AG04449 (cell line): Measurements from ENCODE around the gene HELLS.
A peak's percentile ranks its signal among the peaks of the same experiment; 100 is the strongest.
"Not testable (repeated sequence)": the region's sequence is repeated elsewhere in the genome, so short reads cannot be mapped to it uniquely, and the experiment has no call there.

Source experiments
- CTCF ChIA-PET: fragments of 350-600 bp; formaldehyde crosslinking; extraction: SDS; loops from one replicate; lab custom pipeline; 2021; ENCODE audit warnings: antibody characterized with exemption; lab: Yijun Ruan, JAX
- POLR2A ChIA-PET: fragments of 400-600, 350-600 bp; formaldehyde crosslinking; extraction: SDS; loops from one replicate; lab custom pipeline; 2020; ENCODE audit warnings: antibody characterized with exemption, inconsistent platforms; lab: Yijun Ruan, JAX
- DNase-seq: peaks from one replicate; pipeline ENCODE4 v3.0.0-alpha.2; 2010; ENCODE audit warnings: low read depth, low spot score
- H3K4me3 ChIP-seq: 2 replicates; pipeline ENCODE4 v1.5.1; 2011; ENCODE audit warnings: low read depth, mild to moderate bottlenecking, control low read depth, low read length
- CTCF ChIP-seq: IDR thresholded peaks from one replicate; pipeline ENCODE4 v1.5.1; 2011; ENCODE audit warnings: mild to moderate bottlenecking, moderate library complexity, low read length, control low read depth, inconsistent platforms; ENCODE audit not compliant: insufficient read depth; ENCODE audit errors: missing control alignments

Gene HELLS

DNA sequence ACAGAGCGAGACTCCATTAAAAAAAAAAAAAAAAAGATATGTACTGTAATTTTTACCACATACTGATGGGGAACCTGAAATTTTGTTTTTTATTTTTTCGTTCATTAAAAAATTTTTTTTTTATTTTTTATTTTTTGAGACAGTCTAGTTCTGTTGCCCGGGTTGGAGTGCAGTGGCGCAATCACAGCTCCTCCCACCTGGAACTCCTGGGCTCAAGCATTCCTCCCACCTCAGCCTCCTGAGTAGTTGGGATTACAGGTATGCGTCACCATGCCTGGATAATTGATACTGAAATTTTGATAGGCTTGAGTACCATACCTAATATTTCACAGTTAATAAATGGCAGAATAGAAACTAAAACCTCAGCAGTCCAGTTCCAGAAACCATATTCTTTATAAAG is 20.9 kb upstream of the HELLS start:
- no peak for TF ChIP-seq CTCF
- H3K4me3 ChIP-seq, result no peak overlapping the region
- no peak for DNase-seq
- CTCF ChIA-PET, result no interaction called here
- POLR2A ChIA-PET, result no interaction called here

DNA sequence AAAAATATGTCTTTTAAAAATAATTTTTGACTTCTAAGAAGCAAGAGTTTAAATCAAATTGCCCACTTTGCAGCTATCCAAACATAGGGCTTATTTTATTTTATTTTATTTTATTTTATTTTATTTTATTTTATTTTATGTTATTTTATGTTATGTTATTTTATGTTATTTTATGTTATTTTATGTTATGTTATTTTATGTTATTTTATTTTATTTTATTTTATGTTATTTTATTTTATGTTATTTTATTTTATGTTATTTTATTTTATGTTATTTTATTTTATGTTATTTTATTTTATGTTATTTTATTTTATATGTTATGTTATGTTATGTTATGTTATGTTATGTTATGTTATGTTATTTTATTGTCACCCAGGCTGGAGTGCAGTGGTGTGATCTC is 14.0 kb upstream of the HELLS start:
- DNase-seq, POLR2A ChIA-PET, CTCF ChIA-PET, H3K4me3 ChIP-seq: not testable (repeated sequence)

- no peak for TF ChIP-seq CTCF
- no peak for DNase-seq
- H3K4me3 ChIP-seq, result no peak overlapping the region
- ChIA-PET POLR2A (no interaction called here), CTCF (no interaction called here)
Measured at GRCh38 chr10:94533027-94533426, 12.6 kb upstream of the HELLS start.

DNA sequence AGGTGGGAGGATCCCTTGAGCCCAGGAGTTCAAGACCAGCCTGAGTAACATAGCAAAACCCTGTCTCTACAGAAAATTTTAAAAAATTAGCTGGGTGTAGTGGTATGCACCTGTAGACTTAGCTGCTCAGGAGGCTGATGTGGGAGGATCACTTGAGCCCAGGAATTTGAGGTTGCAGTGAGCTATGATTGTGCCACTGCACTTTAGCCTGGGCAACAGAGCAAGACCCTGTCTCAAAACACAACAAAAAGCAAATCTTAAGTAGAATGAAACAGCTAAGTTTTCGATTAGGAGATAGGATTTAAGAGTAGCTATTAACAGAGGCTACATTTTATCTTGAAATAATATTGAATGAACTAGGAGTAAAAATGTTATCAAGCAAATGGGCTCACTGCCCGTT is 3.3 kb upstream of the HELLS start:
- DNase-seq, POLR2A ChIA-PET, CTCF ChIA-PET, H3K4me3 ChIP-seq: not testable (repeated sequence)

DNA sequence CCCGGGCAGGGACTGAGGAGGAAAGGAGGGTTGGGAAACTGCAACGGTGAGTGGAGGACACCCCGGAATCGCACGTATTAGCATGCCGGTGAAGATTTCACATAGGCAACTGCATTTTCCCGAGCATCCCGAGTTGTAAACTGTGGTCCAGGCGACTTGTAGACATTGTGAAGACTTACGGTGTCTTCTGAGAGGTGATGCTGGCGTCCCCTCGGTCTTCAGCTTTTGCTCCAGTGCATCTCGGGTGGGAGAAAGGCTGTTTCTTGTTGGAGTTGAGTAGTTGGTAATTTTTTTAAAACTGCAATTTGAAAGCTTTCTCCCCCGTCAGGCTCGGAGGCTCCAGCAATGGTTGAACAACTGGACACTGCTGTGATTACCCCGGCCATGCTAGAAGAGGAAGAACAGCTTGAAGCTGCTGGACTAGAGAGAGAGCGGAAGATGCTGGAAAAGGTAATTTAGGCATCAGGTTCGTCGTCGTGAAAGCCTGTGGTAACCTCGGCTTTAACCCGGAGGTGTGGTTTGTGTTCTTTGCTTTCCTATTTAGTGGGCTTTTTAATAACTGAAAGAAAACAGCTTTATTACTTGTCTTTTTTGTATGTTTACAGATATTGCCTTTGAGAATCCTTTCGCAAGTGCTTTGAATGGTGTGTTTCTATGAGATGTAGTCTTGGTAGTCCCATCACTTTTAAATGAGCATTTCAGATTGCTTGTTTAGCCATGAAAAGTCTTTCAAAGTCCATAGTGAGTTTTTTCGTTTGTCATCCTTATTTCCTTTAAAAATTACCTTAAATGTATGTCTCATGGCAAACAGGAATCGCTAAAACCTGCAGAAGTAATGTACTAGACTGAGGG is 687 bp downstream of the HELLS start:
- no peak for TF ChIP-seq CTCF
- CTCF ChIA-PET, result no interaction called here

DNA sequence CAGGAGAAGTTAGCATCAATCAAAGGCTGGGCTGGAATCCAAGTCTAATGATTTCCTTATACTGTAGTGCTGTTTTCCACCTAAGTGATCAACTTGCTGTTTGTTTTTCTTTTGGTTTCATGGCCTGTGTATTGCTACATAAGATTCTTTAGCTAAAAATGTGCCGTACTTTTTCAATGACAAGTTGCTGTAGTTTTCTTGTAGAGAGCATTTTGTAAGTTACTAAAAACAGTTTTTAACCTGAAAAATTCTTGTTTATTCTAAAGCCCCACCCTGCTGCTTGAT is 1.3 kb downstream of the HELLS start:
- peak overlapping the region; percentile 95 for H3K4me3 ChIP-seq
- CTCF ChIA-PET, result no interaction called here
- TF ChIP-seq CTCF, result no peak
- DNase-seq, result no peak
- POLR2A ChIA-PET, result no interaction called here

More for the DNA sequence above, 687 bp downstream of the HELLS start:
- H3K4me3 ChIP-seq, result peak overlapping the region; percentile 95
- no peak for DNase-seq
- POLR2A ChIA-PET, result no interaction called here

DNA sequence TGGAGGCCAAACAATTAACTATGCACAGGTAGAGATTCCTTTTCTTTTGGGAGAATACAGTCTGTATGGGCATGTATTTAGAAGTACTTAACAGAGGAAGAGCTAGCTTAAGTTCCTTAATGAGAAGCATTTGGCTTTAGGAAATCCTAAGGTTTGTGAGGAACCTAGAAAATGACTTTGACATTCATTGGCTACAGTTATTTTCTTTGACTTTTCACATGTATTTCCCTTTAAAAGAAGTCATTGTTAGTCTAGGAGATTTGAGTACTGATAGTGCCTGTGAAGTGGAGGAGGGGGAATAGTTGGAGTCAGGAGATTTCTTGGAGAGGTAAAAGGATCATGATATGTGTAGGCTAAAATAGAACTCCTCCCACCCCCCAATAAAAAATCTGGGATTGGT is 3.6 kb downstream of the HELLS start:
- no peak for DNase-seq
- ChIA-PET CTCF (no interaction called here), POLR2A (no interaction called here)
- H3K4me3 ChIP-seq, result no peak overlapping the region
- no peak for TF ChIP-seq CTCF

DNA sequence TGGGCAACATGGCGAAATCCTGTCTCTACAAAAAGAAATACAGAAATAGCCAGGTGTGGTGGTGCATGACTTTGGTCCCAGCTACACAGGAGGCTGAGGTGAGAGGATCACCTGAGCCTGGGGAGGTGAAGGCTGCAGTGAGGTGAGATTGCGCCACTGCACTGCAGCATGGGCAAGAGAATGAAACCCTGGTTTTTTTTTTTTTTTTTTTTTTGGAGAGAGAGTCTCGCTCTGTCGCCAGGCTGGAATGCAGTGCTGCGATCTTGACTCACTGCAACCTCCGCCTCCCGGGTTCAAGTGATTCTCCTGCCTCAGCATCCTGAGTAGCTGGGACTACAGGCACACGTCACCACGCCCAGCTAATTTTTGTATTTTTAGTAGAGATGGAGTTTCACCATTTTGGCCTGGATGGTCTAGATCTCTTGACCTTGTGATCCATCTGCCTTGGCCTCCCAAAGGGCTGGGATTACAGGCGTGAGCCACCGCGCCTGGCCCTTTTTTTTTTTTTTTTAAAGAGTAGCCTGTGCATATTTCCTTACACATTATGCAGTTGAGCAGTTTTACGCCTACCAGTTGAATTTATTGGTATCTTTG is 22.2 kb downstream of the HELLS start:
- POLR2A ChIA-PET, DNase-seq, CTCF ChIA-PET, H3K4me3 ChIP-seq: not testable (repeated sequence)
